Fibroblast of upper back skin (primary cell): ENCODE results near the gene APBB2.

Experiments
- DNase-seq: peaks from one replicate; pipeline ENCODE4 v3.0.0-alpha.2; 2013

The APBB2 gene

DNA sequence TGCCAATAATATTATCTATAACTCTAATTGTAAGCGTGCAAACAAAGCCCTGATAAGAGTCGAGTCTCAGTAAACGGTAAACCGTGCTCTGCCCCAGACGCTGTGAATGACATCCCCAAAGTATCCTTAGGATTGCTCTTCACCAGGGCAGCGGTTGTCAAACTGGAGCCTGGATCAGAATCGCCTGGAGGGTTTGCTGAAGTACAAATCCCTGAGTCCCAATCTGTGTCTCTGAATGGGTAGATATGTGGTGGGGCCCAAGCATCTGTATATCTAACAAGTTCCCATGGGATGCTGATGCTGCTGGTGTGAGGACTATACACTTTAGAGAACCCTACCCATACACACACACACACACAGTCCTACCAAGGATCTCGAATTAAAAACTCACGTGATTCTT is 813 bp upstream of the APBB2 start:
- no peak for DNase-seq

DNA sequence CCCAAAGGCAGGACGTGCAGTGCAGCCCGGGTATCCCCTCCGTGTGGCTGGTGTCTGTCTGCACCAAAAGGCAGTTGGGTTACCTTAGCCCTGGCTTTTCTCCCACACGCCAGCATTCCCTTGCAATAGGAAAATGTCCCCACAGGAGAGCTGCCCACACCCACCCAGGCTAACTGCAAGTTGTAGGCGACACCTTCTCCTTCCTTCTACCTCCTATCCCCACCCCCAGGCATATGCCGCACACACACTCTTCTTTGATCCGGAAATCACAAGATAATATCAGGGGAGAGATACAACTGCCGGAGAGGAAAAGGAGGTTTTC is 444 bp upstream of the APBB2 start:
- no peak for DNase-seq

DNA sequence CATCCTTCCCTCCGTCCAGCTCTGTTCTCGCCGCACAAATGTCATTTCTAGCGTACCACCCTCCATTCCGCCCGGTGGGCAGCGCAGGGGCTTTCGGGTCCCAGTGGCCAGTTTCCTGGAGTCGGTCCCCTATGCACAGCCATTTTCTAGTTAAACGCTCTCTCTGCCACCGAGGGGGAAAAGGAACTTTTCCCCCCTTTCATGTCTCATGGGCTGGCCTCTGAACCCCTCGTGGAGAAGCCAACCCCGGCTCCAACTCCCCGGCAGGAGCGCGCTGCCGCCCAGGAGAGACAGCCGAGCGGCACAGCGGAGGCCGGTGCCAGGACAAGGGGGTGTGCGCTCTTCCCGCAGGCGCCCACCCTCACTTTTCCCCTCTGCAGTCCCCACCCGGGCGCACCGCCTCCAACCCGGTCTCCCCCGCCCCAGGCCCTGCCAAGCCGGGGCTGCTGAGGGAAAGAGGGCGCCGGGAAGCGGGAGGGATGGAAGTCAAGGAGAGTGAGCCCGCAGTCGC is 662 bp downstream of the APBB2 start:
- no peak for DNase-seq

DNA sequence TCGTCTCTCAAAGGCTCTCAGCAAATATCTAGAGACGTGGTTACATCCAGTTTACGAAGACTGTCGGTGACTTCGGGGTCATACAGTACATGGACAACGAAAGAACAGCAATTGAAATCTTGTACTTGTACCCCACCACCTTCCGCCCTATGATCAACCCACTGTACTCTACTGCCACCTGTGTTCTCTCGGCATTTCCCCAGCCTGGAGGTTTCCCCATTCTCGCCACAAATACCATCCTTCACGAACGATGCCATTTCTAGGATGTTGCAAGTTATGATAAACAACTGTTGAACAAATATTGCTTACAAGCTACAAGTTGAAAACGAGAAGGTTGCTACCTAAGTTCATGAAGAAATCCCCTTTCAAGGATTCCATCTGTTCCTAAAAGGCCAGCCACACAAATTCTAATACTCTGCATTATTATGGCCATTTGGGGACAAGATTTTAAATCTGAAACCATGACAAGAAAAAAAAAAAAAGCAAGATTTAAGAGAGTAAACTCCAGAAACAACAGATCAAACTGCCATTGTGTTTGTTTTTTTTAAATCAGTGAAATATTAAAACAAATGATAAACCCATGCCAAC is 1.6 kb downstream of the APBB2 start:
- peak; percentile 59 for DNase-seq

DNA sequence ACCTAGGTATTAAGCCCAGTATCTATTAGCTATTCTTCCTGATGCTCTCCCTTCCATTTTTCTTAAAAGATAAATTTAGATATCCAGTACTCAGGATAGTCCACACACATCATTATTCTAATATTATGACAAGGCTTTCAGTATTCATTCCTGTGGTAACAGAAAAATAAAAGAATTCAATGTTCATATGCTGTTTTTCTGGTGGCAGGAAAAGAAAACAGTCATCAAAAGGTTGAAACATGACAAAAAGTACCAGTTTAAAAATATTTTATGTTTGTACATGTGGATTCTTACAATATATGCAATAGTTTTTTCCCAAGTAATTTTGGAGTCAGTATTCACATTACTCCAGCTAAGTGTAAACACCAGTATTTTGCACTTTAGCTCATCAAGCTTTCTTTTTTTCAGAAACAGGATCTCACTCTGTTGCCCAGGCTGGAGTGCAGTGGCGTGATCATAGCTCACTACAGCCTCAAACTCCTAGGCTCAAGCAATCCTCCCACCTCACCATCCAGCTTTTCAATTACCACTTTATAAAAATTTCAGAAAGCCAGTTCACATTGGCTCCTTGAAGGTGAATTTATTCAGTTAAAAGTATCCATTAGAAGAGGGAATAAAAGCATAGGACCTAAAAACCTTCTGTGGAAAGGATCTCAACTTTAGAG is 2.3 kb downstream of the APBB2 start:
- no peak for DNase-seq

DNA sequence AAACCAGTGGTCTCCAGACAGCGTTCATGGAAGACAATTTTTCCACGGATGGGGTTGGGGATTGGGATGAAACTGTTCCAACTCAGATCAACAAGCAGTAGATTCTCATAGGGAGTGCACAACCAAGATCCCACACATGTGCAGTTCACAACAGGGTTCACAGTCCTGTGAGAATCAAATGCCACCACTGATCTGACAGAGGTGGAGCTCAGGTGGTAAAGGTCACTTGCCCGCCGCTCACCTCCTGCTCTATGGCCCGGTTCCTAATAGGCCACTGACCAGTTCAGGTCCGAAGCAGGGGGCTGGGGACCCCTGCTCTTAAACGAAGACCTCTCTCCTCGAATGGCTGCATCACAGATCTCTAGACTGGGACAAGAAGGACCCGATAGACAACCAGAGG is 4.4 kb downstream of the APBB2 start:
- no peak for DNase-seq

DNA sequence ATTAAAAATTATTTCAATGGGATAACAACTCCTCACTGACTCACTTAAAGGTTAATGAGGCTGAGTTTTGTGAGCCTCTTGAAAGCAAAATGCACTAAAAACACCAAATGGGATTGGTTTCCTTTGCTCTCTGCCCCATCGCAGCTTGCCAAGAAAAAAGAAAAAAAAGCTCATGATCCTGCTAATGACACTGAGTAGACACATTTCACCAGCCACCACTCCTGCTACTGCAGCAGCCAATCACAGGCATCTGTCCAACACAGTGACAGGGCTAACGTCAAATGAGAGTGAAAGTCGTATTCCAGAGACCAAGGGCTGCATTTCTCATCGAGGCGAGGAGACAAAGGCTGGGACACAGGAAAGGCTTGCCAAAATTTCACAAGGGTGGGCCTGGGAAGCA is 5.2 kb downstream of the APBB2 start:
- no peak for DNase-seq

DNA sequence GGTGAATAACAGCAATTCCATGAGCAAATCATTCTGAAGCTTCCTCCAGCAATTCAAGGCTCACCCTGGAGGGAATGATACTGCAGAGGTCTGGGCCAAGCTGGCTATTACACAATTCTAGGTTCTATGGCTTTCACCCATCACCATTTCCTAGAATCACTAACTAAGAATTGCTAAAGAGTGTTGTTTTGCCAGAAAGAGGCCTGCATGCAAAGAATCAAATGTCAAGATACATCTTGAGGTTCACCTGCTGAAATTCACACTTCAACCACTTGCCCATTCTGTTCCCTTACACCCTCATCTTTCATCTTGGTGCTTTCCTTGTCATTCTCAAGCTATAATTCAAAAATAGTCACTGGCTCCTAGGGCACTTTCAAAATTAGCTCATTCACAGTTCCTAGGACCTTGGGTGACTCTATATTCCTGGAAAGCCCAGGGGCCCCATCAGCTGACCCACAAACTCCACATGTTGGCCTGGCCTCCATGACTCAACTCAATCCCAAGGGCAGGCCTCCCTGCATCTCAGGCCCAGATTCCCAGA is 7.0 kb downstream of the APBB2 start:
- no peak for DNase-seq

DNA sequence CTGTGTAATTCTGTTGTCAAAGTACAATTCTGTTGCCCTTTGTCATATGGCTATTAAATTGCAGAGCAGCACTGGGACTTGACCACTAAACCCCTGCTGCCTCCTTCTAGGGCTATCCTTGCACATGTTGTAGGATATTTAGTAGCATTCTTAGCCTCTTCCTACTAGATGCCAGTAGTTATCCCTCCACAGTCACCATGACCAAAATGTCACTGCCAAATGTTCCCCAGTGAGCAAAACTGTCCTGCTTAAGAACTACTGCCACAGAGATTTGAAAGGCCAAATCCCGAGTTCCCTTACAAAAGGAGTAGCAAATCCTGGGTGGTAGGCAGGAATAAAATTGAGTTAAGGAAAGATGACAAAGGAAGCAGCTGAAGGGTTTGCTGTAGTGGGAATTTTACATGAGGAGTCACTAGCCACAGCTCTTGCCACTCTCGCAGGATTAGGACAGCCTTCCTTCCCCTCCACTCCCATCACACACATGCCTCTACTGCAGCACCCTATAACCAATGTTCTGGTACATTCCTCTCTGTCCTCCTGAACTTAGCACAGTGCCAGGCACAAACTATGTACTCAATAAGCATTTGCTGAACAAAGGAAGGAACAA is 8.4 kb downstream of the APBB2 start:
- DNase-seq, result no peak

DNA sequence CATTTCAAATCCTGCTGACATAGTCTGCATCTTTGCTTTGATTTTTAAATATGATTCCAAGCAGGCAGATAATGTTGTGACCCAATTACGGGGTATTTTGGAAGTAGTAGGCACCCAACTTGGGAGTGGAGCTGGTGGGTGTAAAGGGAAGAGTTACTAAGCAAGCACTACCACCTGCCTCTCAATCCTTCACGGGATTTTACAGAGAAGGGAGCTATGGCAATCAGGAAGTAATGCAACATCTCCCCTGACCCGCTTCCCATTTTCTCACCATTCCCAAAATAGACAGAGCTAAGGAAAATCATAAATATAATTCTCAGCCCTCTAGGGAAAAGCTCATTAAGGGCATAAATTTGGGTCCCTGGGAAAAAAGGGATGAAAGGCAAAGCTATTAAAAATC is 9.2 kb downstream of the APBB2 start:
- no peak for DNase-seq

DNA sequence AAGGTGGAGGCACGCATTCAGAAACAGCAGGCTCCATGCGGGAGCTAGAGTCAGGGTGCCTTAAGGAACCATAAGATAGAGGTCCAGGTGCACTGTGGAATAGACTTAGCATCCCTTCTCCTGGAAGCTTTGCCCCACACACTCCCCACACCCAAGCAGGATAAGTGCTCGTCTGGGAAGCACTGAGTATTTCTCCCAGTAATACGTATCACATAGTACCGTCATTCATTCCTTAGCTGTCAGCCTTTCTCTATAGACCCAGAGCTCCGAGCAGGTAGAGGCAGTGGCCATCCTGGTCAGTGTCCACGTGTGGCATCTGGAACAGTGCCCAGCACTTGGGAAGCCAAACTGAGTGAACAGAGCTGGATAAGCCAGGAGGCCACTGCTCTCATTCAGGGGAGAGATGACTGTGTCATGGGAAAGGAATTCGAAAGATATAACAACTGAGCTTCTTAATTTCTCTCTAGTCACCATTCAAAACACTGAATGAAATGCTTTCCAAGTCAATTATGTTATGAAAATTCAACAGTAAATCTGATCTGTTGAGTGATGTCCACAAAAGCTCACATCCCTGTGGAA is 9.9 kb downstream of the APBB2 start:
- DNase-seq, result peak; percentile 83

DNA sequence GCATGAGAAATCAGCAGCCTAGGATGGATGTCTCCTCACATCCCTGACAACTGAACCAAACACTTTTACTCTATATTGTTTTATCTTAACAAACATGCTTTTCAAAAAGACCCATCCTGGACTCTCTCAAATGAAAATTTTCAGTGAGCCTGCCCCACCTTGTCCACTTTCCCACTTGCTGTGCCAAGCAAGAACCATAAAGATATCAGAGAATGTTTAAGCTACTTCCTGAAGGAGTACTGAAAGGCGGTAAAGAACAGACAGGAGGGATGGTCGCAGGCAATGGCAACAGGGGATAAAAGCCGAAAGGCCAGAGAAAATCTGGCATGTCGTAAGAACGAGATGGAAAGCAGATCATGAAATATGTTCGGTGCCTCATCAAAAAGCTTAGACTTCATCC is 10.5 kb downstream of the APBB2 start:
- DNase-seq, result no peak

DNA sequence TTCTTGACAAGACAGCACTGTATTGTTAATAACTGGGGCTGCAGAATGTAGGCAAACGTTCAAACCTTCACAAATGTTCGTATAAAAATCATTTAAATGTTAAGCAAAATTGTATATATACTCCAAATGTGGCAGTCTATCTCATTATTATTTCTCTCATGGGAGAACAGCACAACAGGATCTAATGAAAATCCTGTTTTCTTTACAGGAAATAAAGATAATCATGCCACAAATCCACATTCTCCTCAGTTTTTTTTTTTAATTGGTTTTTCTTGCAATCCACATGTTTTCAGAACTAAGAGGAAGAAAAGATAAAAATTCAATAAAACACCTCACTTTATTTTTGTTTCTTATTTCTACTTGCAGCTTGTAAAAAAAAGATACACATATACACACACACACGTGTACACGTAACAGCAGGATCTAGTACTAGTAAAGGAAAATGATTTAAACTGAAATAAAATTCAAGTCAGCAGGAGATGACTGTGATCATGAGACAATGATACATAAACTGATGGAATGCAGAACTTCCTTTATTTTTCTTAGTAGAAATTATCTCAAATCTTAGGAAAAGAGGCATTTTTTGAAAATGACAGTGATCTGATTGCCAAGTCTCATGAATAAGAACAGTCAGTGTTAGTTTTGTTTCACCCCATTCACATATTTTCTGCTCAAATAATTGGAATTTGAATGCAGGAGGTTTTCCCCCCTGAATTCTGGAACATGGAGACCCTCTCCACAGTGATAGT is 11.3 kb downstream of the APBB2 start:
- no peak for DNase-seq

DNA sequence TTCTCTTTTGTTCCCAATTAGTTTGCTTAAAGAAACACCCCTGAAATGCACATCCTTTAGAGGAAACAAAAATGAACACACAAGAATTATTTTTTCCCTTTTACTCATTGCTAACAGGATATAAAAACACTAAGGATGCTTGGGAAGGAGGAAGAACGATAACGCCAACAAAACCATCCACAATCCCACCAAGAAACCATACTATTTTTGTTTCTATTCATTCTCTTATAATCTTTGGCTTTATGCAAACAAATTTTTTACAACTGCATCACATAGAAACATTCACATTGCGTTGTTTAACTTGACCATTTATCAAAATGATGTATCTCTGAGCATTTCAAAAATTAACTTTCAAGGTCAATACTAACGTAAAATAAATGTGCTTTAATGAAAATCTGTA is 12.0 kb downstream of the APBB2 start:
- DNase-seq, result no peak

DNA sequence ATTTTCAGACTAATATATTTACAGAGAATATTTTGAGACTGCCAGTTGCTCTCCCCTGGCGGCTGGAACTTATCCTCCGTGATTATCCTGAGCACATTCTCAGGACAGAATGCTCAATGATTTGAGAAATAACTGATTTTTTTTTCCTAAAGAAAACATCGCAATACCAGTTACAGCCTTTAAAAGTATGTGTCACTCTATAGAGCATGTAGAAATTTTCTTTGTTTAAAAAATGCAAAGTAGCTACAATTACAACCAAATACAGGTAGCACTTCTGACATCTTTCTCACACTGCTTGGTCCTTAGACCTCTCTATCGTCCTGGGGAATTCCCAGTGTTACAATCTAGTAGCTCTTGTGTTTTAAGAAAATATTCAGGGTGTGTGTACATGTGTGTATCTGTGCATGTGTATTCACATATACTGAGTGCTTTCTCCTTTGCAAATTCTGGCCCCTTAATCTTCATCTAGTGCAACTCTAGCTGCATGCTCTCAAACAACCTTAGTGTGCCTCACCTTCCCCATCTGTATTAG is 13.8 kb downstream of the APBB2 start:
- no peak for DNase-seq

DNA sequence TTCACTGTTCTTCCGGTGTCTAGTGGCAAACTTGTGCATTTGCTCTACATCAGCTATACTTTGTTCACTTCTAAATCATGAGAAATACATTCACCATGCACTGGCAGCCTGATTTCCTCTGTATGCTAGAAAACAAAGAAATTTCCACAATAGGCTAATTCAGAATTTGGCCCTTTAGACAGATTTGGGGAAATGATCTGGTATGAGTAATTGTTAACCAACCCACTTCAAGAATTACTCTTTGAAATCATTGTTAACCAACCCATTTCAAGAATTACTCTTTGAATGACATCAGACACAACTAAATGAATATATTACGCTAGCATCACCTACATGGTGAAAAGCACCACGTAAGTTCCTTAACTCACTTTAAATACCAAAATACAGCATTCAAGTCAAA is 14.6 kb downstream of the APBB2 start:
- no peak for DNase-seq

DNA sequence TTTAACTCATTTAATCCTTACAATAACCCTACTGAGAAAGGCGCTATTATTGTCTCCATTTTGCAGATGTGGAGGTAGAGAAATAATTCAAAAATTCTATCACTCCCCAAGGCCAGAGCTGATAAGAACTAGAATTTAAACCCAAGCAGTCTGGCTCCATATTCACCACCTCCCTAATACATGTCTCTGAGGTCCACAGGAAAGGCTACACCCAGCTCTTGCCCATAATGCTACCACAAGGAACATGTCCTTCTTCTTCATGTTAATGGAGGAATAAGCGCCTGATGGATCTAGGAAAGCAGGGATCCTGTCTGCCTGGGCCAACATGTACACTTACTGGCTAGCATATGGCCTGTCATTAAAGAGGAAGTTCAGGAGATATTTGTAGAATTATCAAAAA is 16.3 kb downstream of the APBB2 start:
- DNase-seq, result no peak

DNA sequence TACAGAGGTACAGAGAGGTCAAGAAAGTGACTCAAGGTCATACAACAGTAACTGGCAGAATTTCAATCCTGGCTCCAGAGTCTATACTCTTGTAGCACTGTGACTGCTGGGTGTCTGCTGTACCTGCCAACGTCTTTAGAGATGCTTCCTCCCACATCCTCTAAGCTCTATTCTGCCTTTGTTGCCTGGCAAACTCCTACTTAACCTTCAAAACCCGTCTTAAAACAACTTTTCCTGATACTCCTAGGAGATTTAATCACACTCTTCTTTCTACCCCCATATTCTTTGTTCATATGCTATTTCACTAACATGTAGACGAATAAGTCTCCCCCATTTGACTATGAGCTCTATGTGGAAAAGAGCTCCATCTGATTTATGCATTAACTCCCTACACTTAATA is 16.8 kb downstream of the APBB2 start:
- DNase-seq, result no peak

DNA sequence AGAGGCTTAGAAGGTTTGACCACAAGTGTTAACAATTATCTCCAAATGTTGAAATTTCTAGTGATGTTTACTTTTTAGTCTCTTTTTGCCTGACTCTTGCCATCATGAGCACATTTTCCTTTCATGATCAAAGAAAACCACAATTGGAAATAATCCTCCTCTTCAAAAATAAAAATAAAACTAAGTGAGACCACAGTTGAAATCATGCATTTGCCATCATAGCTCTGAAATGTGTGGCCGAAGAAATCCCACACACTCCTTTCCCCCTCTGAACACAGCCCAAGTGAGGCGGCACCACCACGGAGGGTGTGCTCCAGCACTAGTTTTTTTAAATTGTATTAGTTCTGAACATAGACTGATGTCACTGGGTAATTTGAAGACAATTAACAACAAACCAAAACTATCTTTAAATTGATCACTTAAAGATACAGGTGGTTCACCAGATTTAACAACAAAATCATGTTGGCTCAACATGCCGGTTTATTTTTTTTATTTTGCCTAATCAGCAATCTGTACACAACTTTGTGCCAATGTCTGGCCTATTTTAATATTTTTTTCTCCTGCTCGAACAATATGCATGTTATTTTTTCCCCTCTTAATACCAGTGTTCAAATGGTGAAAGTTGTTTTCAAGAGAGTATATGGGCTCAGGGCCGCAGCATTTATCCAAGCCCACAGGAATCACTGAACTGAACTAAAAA is 17.6 kb downstream of the APBB2 start:
- no peak for DNase-seq

DNA sequence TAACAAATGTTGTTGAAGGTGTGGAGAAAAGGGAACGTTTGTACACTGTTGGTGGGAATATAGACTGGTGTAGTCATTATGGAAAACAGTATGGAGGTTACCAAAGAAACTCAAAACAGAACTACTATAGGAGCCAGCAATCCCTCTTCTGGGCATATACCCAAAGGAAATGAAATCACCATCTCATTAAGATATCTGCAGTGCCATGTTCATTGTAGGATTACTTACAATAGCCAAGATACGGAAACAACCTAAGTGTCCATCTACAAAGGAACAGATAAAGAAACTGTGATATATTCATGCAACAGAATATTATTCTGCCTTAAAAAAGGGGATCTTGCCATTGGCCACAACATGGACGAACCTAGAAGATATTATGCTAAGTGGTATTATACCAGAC is 22.2 kb downstream of the APBB2 start:
- no peak for DNase-seq

DNA sequence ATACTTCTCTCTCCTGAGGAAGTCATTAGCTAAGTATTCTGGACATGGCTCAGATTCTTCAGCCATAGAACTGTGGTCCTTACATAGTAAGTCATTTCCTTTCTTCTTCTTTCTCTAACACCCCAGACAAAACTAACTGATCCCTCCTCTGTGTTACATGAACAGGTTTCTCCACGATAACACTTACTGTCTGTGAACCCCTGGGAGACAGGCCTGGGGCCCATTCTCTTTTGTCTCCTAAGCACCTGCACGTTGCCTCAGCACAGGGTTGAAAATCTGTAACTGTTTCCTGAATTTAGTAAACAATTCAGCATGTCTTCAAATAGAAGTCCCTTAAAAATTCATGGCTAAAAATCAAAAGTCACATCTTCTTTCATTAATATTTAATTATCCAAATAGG is 24.7 kb downstream of the APBB2 start:
- DNase-seq, result no peak

DNA sequence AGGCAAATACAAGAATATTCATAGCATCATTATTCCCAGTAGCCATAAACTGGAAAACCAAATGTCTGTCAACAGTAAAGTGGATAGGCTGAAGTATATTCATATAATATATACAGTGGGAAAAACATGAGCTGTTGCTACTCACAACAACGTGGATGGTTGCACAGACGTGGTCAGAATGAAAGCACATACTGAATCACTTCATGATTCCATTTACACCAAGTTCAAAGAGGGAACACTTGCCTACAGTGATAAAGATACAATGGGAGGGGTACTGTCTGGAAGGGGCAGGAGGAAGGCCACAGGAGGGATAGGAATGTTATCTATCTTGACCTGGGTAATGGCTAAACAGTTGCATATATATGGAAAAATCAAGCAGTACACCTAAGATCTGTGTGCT is 25.3 kb downstream of the APBB2 start:
- no peak for DNase-seq
